HEK293 (cell line): ENCODE data around the gene ARHGAP10.
A peak's percentile ranks its signal among the peaks of the same experiment; 100 is the strongest.

Experiments used
- GLI2 ChIP-seq: fragments of 450-650 bp; formaldehyde crosslinking; IDR thresholded peaks from 2 replicates; pipeline ENCODE4; 2017; ENCODE audit warnings: missing biosample characterization, missing genetic modification characterization, low read depth, borderline replicate concordance
- OSR2 ChIP-seq: fragments of 450-650 bp; formaldehyde crosslinking; IDR thresholded peaks from 2 replicates; pipeline ENCODE4 v1.5.1; 2016; ENCODE audit warnings: missing biosample characterization, missing genetic modification characterization
- OVOL3 ChIP-seq: fragments of 450-650 bp; formaldehyde crosslinking; IDR thresholded peaks from 2 replicates; pipeline ENCODE4 v1.5.1; 2016; ENCODE audit warnings: missing biosample characterization, missing genetic modification characterization
- SCRT1 ChIP-seq: fragments of 450-650 bp; formaldehyde crosslinking; IDR thresholded peaks from 2 replicates; pipeline ENCODE4 v1.5.1; 2016; ENCODE audit warnings: missing biosample characterization, missing genetic modification characterization, borderline replicate concordance
- SCRT2 ChIP-seq: fragments of 450-650 bp; formaldehyde crosslinking; IDR thresholded peaks from 2 replicates; pipeline ENCODE4 v1.5.1; 2016; ENCODE audit warnings: missing biosample characterization, missing genetic modification characterization
- ZFP37 ChIP-seq: fragments of 450-650 bp; formaldehyde crosslinking; IDR thresholded peaks from 2 replicates; pipeline ENCODE4 v1.5.1; 2016; ENCODE audit warnings: missing biosample characterization, missing genetic modification characterization
- ZIC2 ChIP-seq: fragments of 450-650 bp; formaldehyde crosslinking; IDR thresholded peaks from 2 replicates; pipeline ENCODE4 v1.5.1; 2016; ENCODE audit warnings: missing biosample characterization, missing genetic modification characterization
- ZNF211 ChIP-seq: fragments of 450-650 bp; formaldehyde crosslinking; IDR thresholded peaks from 2 replicates; pipeline ENCODE4 v1.5.1; 2016; ENCODE audit warnings: low read depth, missing biosample characterization, missing genetic modification characterization
- ZNF214 ChIP-seq: fragments of 450-650 bp; formaldehyde crosslinking; IDR thresholded peaks from 2 replicates; pipeline ENCODE4 v1.5.1; 2017; ENCODE audit warnings: missing biosample characterization, mild to moderate bottlenecking, missing genetic modification characterization, borderline replicate concordance
- ZNF292 ChIP-seq: fragments of 450-650 bp; formaldehyde crosslinking; IDR thresholded peaks from 2 replicates; pipeline ENCODE4 v1.5.1; 2016; ENCODE audit warnings: low read depth, missing biosample characterization, missing genetic modification characterization, borderline replicate concordance
- ZNF341 ChIP-seq: fragments of 450-650 bp; formaldehyde crosslinking; IDR thresholded peaks from 2 replicates; pipeline ENCODE4; 2016; ENCODE audit warnings: low read depth, missing biosample characterization, missing genetic modification characterization
- ZNF350 ChIP-seq: fragments of 450-650 bp; formaldehyde crosslinking; IDR thresholded peaks from 2 replicates; pipeline ENCODE4 v1.5.0; 2017; ENCODE audit warnings: missing biosample characterization, mild to moderate bottlenecking, missing genetic modification characterization
- ZNF391 ChIP-seq: fragments of 450-650 bp; formaldehyde crosslinking; IDR thresholded peaks from 2 replicates; pipeline ENCODE4 v1.5.1; 2016; ENCODE audit warnings: low read depth, missing biosample characterization, missing genetic modification characterization, borderline replicate concordance
- ZNF404 ChIP-seq: fragments of 450-650 bp; formaldehyde crosslinking; IDR thresholded peaks from 2 replicates; pipeline ENCODE4 v1.5.1; 2017; ENCODE audit warnings: missing biosample characterization, missing genetic modification characterization
- ZNF426 ChIP-seq: fragments of 450-650 bp; formaldehyde crosslinking; IDR thresholded peaks from 2 replicates; pipeline ENCODE4 v1.5.1; 2017; ENCODE audit warnings: missing biosample characterization, missing genetic modification characterization, mild to moderate bottlenecking, inconsistent platforms, moderate library complexity
- ZNF555 ChIP-seq: fragments of 450-650 bp; formaldehyde crosslinking; conservative IDR thresholded peaks from 2 replicates; pipeline ENCODE4 v1.5.1; 2017; ENCODE audit warnings: missing biosample characterization, mild to moderate bottlenecking, missing genetic modification characterization, inconsistent platforms
- ZNF558 ChIP-seq: fragments of 450-650 bp; formaldehyde crosslinking; IDR thresholded peaks from 2 replicates; pipeline ENCODE4 v1.5.1; 2016; ENCODE audit warnings: missing biosample characterization, missing genetic modification characterization
- ZNF571 ChIP-seq: fragments of 450-650 bp; formaldehyde crosslinking; IDR thresholded peaks from 2 replicates; pipeline ENCODE4 v1.5.0; 2017; ENCODE audit warnings: missing biosample characterization, missing genetic modification characterization
- ZNF585B ChIP-seq: fragments of 450-650 bp; formaldehyde crosslinking; IDR thresholded peaks from 2 replicates; pipeline ENCODE4 v1.5.1; 2016; ENCODE audit warnings: missing biosample characterization, missing genetic modification characterization
- ZNF658 ChIP-seq: fragments of 450-650 bp; formaldehyde crosslinking; IDR thresholded peaks from 2 replicates; pipeline ENCODE4; 2016; ENCODE audit warnings: missing biosample characterization, missing genetic modification characterization
- ZNF747 ChIP-seq: fragments of 450-650 bp; formaldehyde crosslinking; IDR thresholded peaks from 2 replicates; pipeline ENCODE4 v1.5.1; 2016; ENCODE audit warnings: missing biosample characterization, missing genetic modification characterization
- ZNF791 ChIP-seq: fragments of 450-650 bp; formaldehyde crosslinking; IDR thresholded peaks from 2 replicates; pipeline ENCODE4 v1.5.1; 2016; ENCODE audit warnings: missing biosample characterization, missing genetic modification characterization
- ZNF830 ChIP-seq: fragments of 450-650 bp; IDR thresholded peaks from 2 replicates; pipeline ENCODE4 v1.5.0; 2018; ENCODE audit warnings: missing biosample characterization, missing genetic modification characterization, low read depth, mild to moderate bottlenecking, moderate library complexity
- ZNF843 ChIP-seq: fragments of 450-650 bp; formaldehyde crosslinking; IDR thresholded peaks from 2 replicates; pipeline ENCODE4 v1.5.1; 2016; ENCODE audit warnings: missing biosample characterization, missing genetic modification characterization
- ZSCAN16 ChIP-seq: fragments of 450-650 bp; formaldehyde crosslinking; IDR thresholded peaks from 2 replicates; pipeline ENCODE4 v1.5.1; 2016; ENCODE audit warnings: missing biosample characterization, missing genetic modification characterization
- ZSCAN30 ChIP-seq: fragments of 450-650 bp; IDR thresholded peaks from 2 replicates; pipeline ENCODE4 v1.5.1; 2018; ENCODE audit warnings: missing biosample characterization, mild to moderate bottlenecking, missing genetic modification characterization, moderate library complexity
- TF ChIP-seq, protein P1 (sequence below): fragments of 450-650 bp; formaldehyde crosslinking; IDR thresholded peaks from 2 replicates; pipeline ENCODE4 v1.5.1; 2016; ENCODE audit warnings: missing biosample characterization, missing genetic modification characterization
- TF ChIP-seq, protein P2 (sequence below): fragments of 450-650 bp; formaldehyde crosslinking; IDR thresholded peaks from 2 replicates; pipeline ENCODE4 v1.5.1; 2016; ENCODE audit warnings: missing biosample characterization, missing genetic modification characterization
- TF ChIP-seq, protein P3 (sequence below): fragments of 450-650 bp; formaldehyde crosslinking; IDR thresholded peaks from 2 replicates; pipeline ENCODE4 v1.5.1; 2016; ENCODE audit warnings: missing biosample characterization, missing genetic modification characterization
- TF ChIP-seq, protein P4 (sequence below): fragments of 450-650 bp; formaldehyde crosslinking; IDR thresholded peaks from 2 replicates; pipeline ENCODE4 v1.5.1; 2017; ENCODE audit warnings: missing biosample characterization, missing genetic modification characterization
- TF ChIP-seq, protein P5 (sequence below): fragments of 450-650 bp; formaldehyde crosslinking; IDR thresholded peaks from 2 replicates; pipeline ENCODE4 v1.5.1; 2016; ENCODE audit warnings: missing biosample characterization, missing genetic modification characterization

Gene ARHGAP10

DNA sequence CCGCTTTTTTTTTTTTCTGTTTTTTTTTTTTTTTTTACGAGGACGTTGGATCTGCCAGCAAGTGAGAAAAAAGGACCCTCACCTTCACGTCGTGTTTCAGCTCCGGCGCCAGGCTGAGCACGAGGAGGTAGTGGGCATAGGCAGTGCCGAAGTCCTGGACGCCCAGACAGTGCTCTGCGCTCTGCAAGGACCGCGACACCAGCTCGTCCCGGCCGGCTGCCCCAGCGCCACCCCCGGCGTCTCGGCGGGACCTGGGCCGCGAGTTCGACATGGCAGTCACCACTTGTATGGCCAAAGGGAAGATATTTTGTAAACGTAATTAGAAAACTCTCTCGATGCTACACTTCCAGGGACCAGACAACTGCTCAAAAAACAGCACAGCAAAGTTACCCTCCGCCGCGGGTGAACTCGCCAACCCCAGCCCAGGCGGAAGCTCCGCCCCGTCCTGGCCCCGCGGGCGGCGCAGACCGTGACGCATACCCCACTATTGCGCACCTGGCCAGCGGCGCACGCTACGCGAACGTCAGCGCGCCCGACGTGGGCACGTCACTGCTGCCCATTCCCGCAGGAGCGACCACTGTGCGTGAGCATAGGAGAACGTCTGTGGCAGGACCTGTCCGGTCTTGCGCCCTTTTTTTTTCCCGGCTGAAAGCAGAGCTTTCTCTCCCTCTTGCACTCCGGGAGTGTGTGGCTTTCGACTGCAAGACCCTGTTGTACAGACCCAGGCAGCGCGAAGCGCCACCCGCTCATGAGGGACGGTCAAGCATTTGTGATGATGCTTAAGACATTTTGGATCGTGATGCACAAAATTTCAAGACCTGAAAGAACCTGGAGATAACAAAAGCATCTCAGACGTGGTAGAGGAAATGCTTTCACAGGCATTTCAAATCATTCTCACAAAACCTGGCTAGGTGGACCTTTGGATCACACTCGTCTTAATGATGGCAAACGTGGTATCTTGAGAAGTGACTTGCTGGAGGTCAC lies 47.9 kb upstream of the ARHGAP10 start, which contains the start of gene PRMT9 (continued):
- TF ChIP-seq, protein P1, sequence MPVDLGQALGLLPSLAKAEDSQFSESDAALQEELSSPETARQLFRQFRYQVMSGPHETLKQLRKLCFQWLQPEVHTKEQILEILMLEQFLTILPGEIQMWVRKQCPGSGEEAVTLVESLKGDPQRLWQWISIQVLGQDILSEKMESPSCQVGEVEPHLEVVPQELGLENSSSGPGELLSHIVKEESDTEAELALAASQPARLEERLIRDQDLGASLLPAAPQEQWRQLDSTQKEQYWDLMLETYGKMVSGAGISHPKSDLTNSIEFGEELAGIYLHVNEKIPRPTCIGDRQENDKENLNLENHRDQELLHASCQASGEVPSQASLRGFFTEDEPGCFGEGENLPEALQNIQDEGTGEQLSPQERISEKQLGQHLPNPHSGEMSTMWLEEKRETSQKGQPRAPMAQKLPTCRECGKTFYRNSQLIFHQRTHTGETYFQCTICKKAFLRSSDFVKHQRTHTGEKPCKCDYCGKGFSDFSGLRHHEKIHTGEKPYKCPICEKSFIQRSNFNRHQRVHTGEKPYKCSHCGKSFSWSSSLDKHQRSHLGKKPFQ (tag by site-specific recombination) = no peak
- TF ChIP-seq ZNF292 = no peak
- no peak for TF ChIP-seq ZNF555 (tag by site-specific recombination)
- no peak for TF ChIP-seq ZNF404
- TF ChIP-seq OSR2 (tag by site-specific recombination) = no peak
- no peak for TF ChIP-seq ZNF558 (tag by site-specific recombination)
- TF ChIP-seq ZNF341 = peak; percentile 47
- TF ChIP-seq ZNF830 (tag by site-specific recombination) = no peak
- TF ChIP-seq GLI2 (tag by site-specific recombination) = no peak
- TF ChIP-seq ZNF214 (tag by site-specific recombination) = no peak
- no peak for TF ChIP-seq ZNF747 (tag by site-specific recombination)
- TF ChIP-seq, protein P2, sequence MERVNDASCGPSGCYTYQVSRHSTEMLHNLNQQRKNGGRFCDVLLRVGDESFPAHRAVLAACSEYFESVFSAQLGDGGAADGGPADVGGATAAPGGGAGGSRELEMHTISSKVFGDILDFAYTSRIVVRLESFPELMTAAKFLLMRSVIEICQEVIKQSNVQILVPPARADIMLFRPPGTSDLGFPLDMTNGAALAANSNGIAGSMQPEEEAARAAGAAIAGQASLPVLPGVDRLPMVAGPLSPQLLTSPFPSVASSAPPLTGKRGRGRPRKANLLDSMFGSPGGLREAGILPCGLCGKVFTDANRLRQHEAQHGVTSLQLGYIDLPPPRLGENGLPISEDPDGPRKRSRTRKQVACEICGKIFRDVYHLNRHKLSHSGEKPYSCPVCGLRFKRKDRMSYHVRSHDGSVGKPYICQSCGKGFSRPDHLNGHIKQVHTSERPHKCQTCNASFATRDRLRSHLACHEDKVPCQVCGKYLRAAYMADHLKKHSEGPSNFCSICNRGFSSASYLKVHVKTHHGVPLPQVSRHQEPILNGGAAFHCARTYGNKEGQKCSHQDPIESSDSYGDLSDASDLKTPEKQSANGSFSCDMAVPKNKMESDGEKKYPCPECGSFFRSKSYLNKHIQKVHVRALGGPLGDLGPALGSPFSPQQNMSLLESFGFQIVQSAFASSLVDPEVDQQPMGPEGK (tag by site-specific recombination) = peak; percentile 62
- TF ChIP-seq, protein P3, sequence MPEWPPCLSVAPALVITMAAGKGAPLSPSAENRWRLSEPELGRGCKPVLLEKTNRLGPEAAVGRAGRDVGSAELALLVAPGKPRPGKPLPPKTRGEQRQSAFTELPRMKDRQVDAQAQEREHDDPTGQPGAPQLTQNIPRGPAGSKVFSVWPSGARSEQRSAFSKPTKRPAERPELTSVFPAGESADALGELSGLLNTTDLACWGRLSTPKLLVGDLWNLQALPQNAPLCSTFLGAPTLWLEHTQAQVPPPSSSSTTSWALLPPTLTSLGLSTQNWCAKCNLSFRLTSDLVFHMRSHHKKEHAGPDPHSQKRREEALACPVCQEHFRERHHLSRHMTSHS (tag by site-specific recombination) = no peak
- no peak for TF ChIP-seq OVOL3 (tag by site-specific recombination)
- TF ChIP-seq ZNF791 (tag by site-specific recombination) = no peak
- no peak for TF ChIP-seq ZFP37 (tag by site-specific recombination)
- TF ChIP-seq ZNF211 (tag by site-specific recombination) = no peak
- TF ChIP-seq ZNF843 = 0 out of 2 replicates have a peak, but pooled peaks have one; percentile 24
- no peak for TF ChIP-seq ZNF658 (tag by site-specific recombination)
- TF ChIP-seq ZNF350 (tag by site-specific recombination) = no peak
- no peak for TF ChIP-seq ZNF426 (tag by site-specific recombination)
- no peak for TF ChIP-seq SCRT1 (tag by site-specific recombination)
- no peak for TF ChIP-seq ZNF585B (tag by site-specific recombination)
- TF ChIP-seq, protein P4, sequence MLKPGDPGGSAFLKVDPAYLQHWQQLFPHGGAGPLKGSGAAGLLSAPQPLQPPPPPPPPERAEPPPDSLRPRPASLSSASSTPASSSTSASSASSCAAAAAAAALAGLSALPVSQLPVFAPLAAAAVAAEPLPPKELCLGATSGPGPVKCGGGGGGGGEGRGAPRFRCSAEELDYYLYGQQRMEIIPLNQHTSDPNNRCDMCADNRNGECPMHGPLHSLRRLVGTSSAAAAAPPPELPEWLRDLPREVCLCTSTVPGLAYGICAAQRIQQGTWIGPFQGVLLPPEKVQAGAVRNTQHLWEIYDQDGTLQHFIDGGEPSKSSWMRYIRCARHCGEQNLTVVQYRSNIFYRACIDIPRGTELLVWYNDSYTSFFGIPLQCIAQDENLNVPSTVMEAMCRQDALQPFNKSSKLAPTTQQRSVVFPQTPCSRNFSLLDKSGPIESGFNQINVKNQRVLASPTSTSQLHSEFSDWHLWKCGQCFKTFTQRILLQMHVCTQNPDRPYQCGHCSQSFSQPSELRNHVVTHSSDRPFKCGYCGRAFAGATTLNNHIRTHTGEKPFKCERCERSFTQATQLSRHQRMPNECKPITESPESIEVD (tag by site-specific recombination) = no peak
- TF ChIP-seq ZSCAN16 (tag by site-specific recombination) = no peak
- TF ChIP-seq ZNF391 (tag by site-specific recombination) = no peak
- peak; percentile 21; the same call in 1 of the 2 replicates for TF ChIP-seq ZSCAN30 (tag by site-specific recombination)
- TF ChIP-seq ZIC2 (tag by site-specific recombination) = peak; percentile 50; the same call in 1 of the 2 replicates
- TF ChIP-seq ZNF571 (tag by site-specific recombination) = no peak
- TF ChIP-seq SCRT2 (tag by site-specific recombination) = no peak
- TF ChIP-seq, protein P5, sequence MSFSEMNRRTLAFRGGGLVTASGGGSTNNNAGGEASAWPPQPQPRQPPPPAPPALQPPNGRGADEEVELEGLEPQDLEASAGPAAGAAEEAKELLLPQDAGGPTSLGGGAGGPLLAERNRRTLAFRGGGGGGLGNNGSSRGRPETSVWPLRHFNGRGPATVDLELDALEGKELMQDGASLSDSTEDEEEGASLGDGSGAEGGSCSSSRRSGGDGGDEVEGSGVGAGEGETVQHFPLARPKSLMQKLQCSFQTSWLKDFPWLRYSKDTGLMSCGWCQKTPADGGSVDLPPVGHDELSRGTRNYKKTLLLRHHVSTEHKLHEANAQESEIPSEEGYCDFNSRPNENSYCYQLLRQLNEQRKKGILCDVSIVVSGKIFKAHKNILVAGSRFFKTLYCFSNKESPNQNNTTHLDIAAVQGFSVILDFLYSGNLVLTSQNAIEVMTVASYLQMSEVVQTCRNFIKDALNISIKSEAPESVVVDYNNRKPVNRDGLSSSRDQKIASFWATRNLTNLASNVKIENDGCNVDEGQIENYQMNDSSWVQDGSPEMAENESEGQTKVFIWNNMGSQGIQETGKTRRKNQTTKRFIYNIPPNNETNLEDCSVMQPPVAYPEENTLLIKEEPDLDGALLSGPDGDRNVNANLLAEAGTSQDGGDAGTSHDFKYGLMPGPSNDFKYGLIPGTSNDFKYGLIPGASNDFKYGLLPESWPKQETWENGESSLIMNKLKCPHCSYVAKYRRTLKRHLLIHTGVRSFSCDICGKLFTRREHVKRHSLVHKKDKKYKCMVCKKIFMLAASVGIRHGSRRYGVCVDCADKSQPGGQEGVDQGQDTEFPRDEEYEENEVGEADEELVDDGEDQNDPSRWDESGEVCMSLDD (tag by site-specific recombination) = no peak
- TF ChIP-seq, all 188 proteins: peak for 36
